Measurements from ENCODE around the gene PVR. TPM values are rescaled to one million over a fixed set of nuclear protein-coding genes. Genes with fewer than 3 reads are reported as not detected.

The PVR gene
- polyA plus RNA-seq, 1 of the 3 experiments (the other 2 are of a cell fraction) = 90.8 TPM

- Histone ChIP-seq H3K9me3 (no peaks in the 10 kb centered on the region), H3F3A (replicated peaks; ENCODE audit: insufficient read depth) (peaks cover 28% of the 10 kb centered on the region), H3K27me3 (ENCODE audit: insufficient read depth) (no peaks in the 10 kb centered on the region), H3K9ac (no peak overlapping the region), H3K4me3 (ENCODE audit: low read depth in 2 of 2, low read length in 1 of 2) (no peak overlapping the region), H3K4me1 (ENCODE audit: control insufficient read depth in 1 of 2, insufficient read depth in 2 of 2, low read depth in 1 of 2, low read length in 1 of 2) (no peaks in the 10 kb centered on the region), H3K9me2 (no peaks in the 10 kb centered on the region), H3K27ac (ENCODE audit: low read depth in 2 of 2, low read length in 1 of 2) (no peak overlapping the region), H3K4me2 (no peak overlapping the region), H4K20me1 (ENCODE audit: insufficient read depth) (no peaks in the 10 kb centered on the region), H3K36me3 (replicated peaks in 1 of 2; ENCODE audit: control insufficient read depth in 1 of 2, insufficient read depth in 2 of 2, low read length in 1 of 2) (no peaks in the 10 kb centered on the region), H3K79me2 (ENCODE audit: insufficient read depth) (no peaks in the 10 kb centered on the region; the same call in 1 of the 2 replicates), H2AFZ (ENCODE audit: low read depth) (no peak overlapping the region)
- ChIA-PET CTCF (interaction anchor here (1.5 to 3.8 kb wide), 3 partner anchors 15 to 102 kb away, joined by 4 to 19 read pairs (median 12); no protein-coding TSS in a partner anchor), POLR2A (no interaction called here)
- TF ChIP-seq USF1 (IDR thresholded peaks at IDR 0.05; ENCODE audit: borderline replicate concordance, low read depth) (no peak), ZBTB33 (IDR thresholded peaks at IDR 0.05; ENCODE audit: borderline replicate concordance, low read depth) (no peak), REST (IDR thresholded peaks at IDR 0.05; ENCODE audit: low read depth, low read length) (no peak), TEAD4 (IDR thresholded peaks at IDR 0.05; ENCODE audit: borderline replicate concordance, insufficient read depth) (no peak), YY1 (IDR thresholded peaks at IDR 0.05; ENCODE audit: low read depth) (no peak), PBX3 (IDR thresholded peaks at IDR 0.05) (no peak), USF2 (IDR thresholded peaks at IDR 0.05; ENCODE audit: borderline replicate concordance, low read depth, low read length) (no peak), RAD21 (IDR thresholded peaks at IDR 0.05; ENCODE audit: low read length) (no peak), RCOR1 (IDR thresholded peaks at IDR 0.05; ENCODE audit: low read length) (no peak), IRF3 (IDR thresholded peaks at IDR 0.05; ENCODE audit: low read depth, low read length) (no peak), ELF1 (IDR thresholded peaks at IDR 0.05) (no peak), GABPA (IDR thresholded peaks at IDR 0.05; ENCODE audit: low read depth) (no peak), EZH2phosphoT487 (IDR thresholded peaks at IDR 0.05; ENCODE audit: borderline replicate concordance, low read depth) (no peak), RFX5 (IDR thresholded peaks at IDR 0.05; ENCODE audit: low read length) (no peak)
- 75% methylated on average over 4 of the region's 4 CpGs for WGBS (ENCODE audit: low lambda C conversion rate)
- DNase-seq = no peak
Measured at GRCh38 chr19:44673510-44673909, 29.8 kb downstream of the PVR start.

All from SK-N-SH (cell line).